ENCODE measurements around the gene SIRPA.

The SIRPA gene

DNA sequence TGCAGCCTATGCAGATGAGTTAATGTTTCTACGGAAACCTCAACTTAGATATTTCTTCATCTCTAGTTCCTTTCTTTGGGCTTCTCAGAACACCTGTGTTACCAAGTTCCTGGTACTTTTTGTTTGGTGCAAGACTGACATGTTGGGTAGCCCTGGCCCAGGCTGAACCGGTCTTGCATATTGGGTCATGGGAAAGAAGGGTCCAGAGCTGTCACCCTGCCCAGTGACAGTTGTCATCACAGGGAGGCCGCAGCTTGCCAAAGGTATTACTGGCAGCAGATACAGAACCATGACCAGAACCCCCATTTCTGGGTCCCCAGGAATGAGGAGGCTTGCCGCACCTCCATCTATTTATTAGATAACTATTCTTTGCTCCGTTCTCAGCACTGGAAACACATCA lies 58.4 kb downstream of the SIRPA start:
- no peak for DNase-seq

DNA sequence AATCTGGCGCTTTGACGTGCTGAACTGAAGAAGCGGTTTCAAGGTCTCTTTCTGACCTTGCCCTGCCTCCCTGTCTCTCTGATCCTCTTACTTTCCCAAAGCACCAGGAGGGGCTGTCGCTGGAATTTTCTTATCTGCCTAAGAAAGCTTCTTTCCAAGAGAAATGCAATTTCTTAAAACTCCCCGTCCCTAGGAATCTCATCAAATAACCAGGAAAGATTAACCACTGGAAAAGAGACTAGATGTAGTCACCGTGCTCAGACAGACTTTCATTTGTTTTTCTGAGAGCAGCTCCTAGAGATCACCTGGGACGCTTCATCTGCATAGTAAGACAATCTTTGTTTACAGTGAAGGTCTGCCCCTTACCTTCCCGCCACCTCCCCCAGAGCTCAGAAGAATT lies 60.0 kb downstream of the SIRPA start:
- no peak for DNase-seq

DNA sequence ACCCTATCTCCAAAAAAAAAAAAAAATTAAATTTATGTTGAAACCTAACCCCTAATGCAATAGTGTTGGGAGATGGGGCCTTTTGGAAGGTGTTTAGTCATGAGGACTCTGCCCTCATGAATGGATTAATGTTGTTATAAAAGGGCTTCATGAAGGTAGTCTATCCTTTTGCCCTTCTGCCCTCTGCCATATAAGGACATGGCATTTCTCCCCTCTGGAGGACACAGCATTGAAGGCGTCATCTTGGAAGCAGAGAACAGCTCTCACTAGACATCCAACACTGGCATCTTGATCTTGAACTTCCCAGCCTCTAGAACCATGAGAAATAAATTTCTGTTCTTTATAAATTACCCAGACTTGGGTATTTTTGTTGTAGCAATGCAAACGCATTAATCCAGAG lies 63.2 kb downstream of the SIRPA start:
- no peak for DNase-seq

DNA sequence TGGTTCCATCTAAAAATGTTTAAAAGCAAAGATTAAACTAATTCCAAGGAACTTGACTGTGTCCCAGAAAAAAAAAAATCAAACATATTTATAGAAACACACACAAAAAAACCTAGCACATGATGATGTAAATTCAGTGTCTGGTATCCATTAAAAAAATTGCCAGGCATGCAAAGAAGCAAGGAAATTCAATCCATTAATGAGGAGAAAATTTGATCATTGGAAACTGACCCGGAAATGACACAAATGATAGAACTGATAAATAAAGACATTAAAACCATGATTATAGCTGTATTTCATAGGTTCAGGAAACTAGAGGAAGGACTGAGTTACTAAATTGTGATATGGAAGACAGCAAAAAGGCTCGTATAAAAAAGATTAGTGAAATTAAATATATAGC lies 63.9 kb downstream of the SIRPA start:
- DNase-seq, result no peak

DNA sequence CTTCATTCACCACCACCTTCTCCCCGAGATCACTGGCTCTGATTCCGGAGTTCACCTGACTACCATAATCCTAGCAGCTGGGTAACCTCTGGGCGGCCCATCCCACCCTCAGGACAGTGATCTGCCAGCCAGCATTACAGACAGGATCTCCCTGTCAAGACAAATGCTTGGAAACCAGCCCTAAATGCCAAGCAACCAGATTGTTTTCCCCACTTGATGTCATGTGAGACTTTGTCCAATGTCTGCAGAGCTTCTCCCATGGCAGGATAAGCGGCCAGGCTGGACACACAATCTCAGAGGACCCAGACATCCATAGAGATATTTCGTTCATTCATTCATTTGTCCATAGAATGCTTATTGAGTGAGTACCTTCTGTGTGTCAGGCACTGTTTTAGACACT lies 66.2 kb downstream of the SIRPA start:
- DNase-seq, result no peak

DNA sequence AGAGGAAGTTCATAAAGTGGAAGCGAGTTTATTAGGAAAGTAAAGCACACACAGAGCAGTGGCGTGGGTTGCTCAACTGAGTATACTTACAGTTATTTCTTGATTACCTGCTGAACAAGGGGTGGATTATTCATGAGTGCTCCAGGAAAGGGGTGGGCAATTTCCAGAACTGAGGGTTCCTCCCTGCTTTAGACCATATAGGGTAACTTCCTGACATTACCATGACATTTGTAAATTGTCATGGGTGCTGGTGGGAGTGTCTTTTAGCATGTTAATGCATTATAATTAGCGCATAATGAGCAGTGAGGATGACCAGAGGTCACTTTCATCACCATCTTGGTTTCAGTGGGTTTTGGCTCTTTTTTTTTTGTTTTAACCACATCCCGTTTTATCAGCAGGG lies 68.9 kb downstream of the SIRPA start:
- DNase-seq, result no peak

DNA sequence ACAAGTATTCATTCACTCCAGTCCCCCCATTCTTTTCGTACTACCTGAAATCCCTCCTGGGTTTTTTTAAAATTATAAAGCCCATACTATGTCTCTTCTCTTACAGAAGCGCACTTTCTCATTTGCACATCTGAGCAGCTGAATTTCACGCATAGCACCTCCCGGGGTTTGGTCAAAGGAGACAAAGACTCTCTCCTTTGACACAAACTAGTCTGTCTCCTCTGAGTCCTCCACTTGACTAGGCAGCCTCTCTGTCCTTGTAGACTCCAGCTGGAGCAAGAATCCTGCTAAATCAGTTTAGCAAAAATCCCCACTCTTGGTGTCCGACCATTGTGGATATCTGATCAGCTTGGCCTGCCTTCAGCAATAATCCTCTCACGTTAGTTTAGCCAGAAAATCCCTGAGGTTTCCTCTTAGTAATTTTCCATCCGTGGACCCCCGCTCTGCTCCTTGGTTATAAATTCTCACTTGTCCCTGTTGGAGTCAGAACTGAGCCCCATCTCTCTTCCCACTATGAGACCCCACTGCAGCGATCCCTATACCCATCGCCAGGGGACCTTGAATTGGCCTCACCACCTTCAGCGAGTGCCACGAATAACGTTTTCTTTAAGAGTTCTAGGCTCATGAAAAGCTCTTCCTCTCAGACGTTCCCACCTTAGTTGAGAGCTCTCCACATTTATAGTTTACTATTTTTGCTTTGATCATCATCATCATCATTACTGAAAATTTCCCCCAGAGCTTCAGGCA lies 69.6 kb downstream of the SIRPA start:
- DNase-seq, result peak; percentile 10 to 19

DNA sequence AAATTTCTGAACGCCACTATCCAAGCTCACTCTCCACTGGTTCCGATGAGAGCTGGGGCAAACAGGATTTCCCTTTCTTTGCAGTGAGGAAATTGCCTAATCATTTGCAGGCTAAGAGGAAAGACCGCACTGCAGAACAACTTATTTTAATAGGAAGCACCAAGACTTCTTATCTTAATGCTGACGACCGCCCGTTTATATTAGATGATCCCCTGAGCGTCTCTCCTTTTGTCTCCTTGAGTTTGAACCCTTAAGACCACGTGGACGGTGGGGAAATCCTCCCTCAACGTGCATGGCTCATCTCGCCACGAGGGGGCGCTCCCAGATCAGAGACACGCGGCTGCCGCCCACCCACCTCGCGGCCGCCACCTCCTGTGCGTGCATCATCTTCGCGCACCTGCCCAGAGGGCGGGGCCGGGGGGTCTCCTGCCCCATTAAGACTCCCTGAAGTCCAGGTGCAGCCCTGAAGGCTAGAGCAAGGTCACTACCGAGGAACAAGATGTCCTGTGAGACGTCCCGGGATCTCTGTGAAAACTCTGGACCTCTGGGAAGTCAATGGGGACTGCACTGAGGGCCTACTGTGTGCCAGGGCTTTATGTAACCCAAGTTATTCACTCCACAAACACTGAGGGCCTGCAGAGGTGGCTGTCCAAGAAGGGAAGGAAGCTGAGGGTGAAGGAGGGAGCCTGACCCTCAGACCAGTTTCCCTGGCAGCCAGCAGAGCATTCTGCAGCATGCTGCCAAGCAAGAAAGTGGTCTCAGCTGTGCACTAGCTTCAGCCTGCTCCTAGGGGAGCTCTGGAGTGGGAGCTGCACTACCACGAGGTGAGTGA lies 70.5 kb downstream of the SIRPA start:
- peak; percentile 89 to 90 for DNase-seq

DNA sequence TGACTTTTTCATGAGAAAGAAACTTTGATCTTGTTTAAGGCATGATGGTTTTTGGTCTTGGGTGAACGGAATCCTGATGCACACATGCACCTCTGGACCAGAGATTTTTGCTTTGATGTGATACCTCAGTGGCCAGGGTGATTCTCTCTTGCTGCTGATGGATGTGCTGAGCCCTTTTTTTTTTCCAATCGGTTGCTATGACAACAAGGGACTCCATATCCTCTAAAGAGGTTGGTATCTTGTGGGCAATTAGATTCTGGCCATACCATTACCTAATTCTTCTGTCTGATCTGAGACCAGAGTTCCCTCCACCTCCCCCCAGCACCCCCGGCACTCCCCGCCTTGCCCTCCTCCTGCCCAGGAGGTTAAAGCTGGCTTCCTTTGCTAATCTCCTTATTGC lies 73.8 kb downstream of the SIRPA start:
- no peak for DNase-seq

DNA sequence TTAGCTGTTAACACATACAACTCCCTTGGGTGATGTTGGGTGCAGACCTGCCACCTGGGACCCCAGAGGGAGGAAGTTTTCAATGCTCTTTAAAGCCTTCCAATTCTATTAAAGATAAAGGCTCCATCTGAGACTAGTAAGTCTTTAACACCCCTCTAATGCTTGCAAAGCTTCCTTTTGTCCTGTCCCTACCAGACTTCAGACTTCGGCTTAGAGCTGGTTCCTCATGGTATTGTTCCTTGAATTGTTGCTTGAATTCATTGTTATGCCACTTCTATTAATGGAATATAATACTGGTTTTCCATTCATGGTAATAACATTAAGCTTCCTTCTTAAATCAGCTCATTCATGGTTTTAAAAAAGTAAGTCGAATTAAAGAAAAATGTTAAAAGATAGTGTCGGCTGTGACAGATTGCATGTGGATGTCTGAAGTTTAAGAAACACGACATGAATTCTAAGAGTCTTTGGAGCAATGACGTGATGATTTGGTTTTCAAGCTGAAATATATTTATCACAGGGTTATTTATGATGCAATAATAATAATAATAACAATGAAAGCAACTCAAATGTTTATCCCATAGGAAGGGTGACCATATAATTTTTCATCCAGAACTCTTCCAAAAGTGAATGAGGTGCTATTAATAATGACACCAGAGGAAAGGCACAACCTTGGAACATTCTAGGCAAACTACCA lies 76.8 kb downstream of the SIRPA start:
- DNase-seq, result no peak

DNA sequence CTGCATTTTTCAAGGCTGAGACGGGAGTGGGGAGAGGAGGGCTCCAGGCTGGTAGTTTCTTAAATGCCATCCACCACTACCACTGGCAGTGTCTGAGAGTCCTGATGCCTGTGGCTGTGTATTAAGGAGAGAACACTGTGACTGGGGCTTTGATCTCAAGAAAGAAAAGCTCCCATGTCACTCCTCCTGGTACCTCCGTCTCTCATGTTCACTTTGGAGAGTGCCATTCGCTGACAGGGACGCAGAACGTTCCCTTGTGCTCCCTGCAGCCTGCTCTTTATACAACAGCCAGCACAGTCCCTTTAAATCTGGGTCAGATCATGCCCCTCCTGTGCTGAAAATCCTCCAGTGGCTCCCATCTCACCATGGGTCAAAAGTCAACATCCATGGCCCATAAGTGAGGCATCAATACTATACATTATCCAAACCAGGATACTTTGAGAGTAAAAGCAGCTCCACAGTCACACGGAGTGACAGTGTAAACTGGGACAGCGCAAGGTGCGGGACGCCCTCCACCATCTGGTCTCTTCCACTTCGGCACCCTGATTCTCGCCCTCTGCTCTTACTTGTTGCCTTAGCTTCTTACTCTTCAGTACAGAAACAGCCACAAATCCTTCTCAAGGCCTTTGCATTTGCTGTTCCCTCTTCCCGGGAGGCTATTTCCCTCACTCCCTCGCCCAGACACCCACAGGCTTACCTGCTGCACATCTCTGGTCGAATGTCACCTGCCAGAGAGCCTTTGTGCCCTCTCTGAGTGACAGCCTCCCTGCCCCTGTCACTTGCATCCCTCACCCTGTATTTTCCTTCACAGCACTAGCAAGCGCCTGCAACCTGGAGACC lies 78.6 kb downstream of the SIRPA start:
- DNase-seq, result no peak

DNA sequence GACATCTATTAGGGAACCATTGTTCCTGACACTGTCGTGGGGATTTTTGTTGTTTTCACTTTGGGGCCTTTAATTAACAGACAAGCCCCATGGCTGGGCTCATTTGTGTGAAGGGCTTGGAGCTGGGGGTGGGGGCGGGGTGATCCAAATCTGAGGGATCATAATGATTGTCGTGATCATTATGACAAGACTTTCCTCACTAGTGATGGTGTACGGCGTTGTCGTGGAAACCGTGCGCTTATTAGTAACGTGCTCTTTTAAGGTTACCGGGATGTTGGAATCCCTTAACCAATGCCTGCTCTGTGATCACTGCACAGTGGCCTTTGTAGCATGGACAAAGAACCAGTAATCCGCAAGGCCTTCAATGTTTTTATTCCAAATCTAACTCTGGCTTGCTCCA lies 80.1 kb downstream of the SIRPA start:
- no peak for DNase-seq

DNA sequence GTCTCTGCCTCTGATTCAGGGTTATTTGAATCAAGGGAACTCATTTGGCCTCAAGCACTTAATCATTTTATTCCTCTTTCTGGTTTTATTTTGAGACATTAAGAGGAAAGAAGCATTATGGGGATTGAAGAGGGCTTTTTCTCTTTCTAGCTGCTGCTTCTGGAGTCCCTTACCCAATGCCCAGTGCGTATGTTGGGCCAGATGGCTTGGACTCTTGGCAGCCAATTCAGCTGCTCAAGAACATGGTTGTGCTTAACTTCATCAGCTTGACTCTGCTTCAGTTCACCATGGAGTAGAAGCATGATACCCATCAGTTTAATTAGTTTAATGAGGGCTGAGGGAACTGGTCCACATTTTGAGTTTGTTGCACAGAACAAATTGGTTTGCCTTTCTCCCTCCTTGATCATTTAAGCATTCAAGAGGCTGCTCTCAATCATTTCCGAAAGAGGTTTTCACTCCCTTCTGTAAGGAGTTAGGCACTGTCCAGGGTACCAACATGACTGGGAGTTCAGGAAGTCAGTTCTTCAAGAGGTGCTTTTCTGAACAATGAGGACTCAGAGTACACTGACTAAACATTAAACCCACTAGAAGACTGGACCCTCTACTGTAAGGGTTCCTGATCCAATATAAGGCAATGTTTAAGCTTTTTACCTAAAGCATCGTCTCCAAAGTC lies 84.0 kb downstream of the SIRPA start:
- no peak for DNase-seq

DNA sequence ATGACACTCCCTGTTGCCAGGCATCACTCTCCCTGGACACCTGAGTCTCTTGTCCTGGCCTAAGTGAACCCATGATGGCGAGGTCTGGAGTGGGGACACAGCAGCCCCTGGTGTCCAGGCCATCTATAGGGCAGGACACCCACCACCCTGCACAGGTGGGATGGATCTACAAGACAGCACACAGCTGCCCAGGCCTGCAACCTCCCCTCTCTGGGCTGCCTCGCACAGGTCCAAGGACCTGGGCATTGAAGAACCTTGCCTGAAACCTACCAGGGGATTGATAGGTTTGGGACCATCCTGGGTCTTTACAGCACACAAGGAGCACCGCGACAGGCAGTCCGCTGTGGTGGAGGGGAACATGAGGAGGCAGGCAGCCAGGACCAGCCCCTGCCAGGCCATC lies 87.5 kb downstream of the SIRPA start:
- no peak for DNase-seq

DNA sequence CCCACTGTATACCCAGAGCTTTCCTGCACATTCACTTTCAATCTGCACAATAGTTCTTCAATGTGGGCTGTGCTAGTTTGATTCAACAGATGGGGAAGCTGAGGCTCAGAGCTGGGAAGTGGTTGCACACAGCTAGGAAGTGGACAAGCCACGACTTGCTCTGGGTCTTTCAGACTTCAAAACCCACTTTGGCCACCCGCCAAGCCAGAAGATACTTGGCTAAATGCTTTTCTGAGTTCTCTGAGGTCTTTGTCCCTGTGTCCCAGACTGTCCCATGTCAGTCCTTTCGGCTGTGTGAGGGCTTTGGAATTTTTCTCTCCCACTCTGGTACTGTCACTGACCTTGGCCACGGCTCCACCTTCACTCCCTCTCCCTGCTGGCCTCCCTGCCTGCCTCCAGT lies 88.1 kb downstream of the SIRPA start:
- no peak for DNase-seq

DNA sequence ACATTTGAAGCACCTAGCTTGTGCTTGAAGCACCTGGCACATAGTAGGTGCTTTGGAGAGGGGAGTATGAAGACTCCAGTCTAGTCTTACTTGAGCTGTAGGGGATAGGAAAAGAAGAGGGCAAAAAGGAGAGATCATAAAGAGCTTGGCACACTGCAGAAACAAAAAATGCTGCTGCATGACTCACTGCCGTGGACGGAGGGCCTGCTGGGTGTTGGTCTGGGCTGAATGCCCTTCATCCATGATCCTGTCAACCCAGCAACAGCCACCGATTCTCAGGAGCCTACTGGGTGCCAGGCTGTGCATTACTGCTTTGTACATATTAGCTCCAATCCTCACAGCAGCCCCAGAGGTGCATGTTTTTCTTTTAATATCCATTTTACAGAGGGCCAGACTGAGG lies 92.6 kb downstream of the SIRPA start:
- no peak for DNase-seq
